Naive thymus-derived CD8-positive, alpha-beta T cell (primary cell): ENCODE measurements around the gene PKM. TPM values are rescaled to one million over a fixed set of nuclear protein-coding genes. Genes with fewer than 3 reads are reported as not detected.

Experiments used
- ATAC-seq, 2 donors: fragments of 150-1000 bp; cut with Tn5 transposase in 1 of 2; sonication (Bioruptor Pico), chemical (Tn5 transposase) in 1 of 2; 1 replicate in 1 of 2; 2 replicates in 1 of 2; pipeline ENCODE4 v1.10.0; 2021; ENCODE audit warnings: mild to moderate bottlenecking in 2 of 2, moderate library complexity in 2 of 2
- POLR2A ChIA-PET: fragments of 350-600 bp; sonication (Branson Sonifier 250); formaldehyde crosslinking; loops from one replicate; lab custom pipeline; 2021; ENCODE audit warnings: antibody characterized with exemption; lab: Charles Lee
- DNase-seq, 10 donors: peaks; one replicate each; pipeline versions ENCODE4 v3.0.0 to v3.0.0-alpha.2; 2020 to 2022
- H3K27ac Mint-ChIP-seq, 10 donors: one replicate each; pipeline ENCODE4 v1.8.0; 2020 to 2022; ENCODE audit warnings: mild to moderate bottlenecking in 10 of 10, mixed read lengths in 10 of 10, moderate library complexity in 4 of 10, inconsistent platforms in 1 of 10
- H3K27me3 Mint-ChIP-seq, 5 donors: one replicate each; pipeline ENCODE4 v1.8.0; 2021 to 2022; ENCODE audit warnings: mixed read lengths in 5 of 5
- H3K36me3 Mint-ChIP-seq, 3 donors: one replicate each; pipeline ENCODE4 v1.8.0; 2020 to 2022; ENCODE audit warnings: mixed read lengths in 3 of 3, mild to moderate bottlenecking in 2 of 3, inconsistent platforms in 1 of 3
- H3K4me1 Mint-ChIP-seq, 4 donors: one replicate each; pipeline ENCODE4 v1.8.0; 2021 to 2022; ENCODE audit warnings: mixed read lengths in 4 of 4
- H3K4me3 Mint-ChIP-seq, 10 donors: one replicate each; pipeline ENCODE4 v1.8.0; 2020 to 2022; ENCODE audit warnings: mild to moderate bottlenecking in 10 of 10, mixed read lengths in 10 of 10, moderate library complexity in 6 of 10, inconsistent platforms in 1 of 10
- H3K9me3 Mint-ChIP-seq, 9 donors: one replicate each; pipeline ENCODE4 v1.8.0; 2020 to 2022; ENCODE audit warnings: mixed read lengths in 9 of 9, mild to moderate bottlenecking in 3 of 9, inconsistent platforms in 1 of 9, moderate library complexity in 1 of 9
- polyA plus RNA-seq, 3 donors: library from polyadenylated mRNA; unstranded; fragments of 300-500 nt; fragmentation: Illumina TruSeq; gene quantifications; one replicate each; pipeline ENCODE4 v1.2.3, GENCODE V29; 2021
- total RNA-seq, 8 experiments: library from RNA in 2 of 8; stranded (reverse) in 2 of 8; gene quantifications; one replicate each; pipeline ENCODE4 v1.2.3 and lab custom pipeline; 2021 to 2026

The PKM gene
- total and polyA plus RNA-seq, 5 experiments from 2014 or later = 277 to 330 (median 305) TPM

- Mint-ChIP-seq H3K4me1 (peaks cover 22 to 55% (median 43%) of the 10 kb centered on the region in 4 donors), H3K36me3 (no peaks in the 10 kb centered on the region), H3K27me3 (no peaks in the 10 kb centered on the region), H3K4me3 (peak overlapping the region; percentile 94 to 99 (median 98)), H3K9me3 (no peaks in the 10 kb centered on the region), H3K27ac (peak overlapping the region; percentile 64 to 98 (median 94))
- peak; percentile 41 to 65 for ATAC-seq
- DNase-seq = peak; percentile 27 to 79 (median 56)
- POLR2A ChIA-PET = interaction anchor here (0.8 to 3.7 kb wide), 13 partner anchors 8 to 144 kb away, joined by 3 to 46 read pairs (median 5); partner anchors contain the start of genes HEXA, MYO9A, PARP6 and SENP8
Observed at GRCh38 chr15:72231833-72232478, 966 bp upstream of the PKM start.

- H3K36me3 Mint-ChIP-seq = peaks cover 0 to 2% (median 0%) of the 10 kb centered on the region in 3 donors
- H3K27me3 Mint-ChIP-seq = no peaks in the 10 kb centered on the region
- peak overlapping the region; percentile 86 to 99 (median 96) for H3K27ac Mint-ChIP-seq
- POLR2A ChIA-PET = interaction anchor here (0.5 to 3.7 kb wide), 15 partner anchors 9 to 243 kb away, joined by 3 to 46 read pairs (median 4); partner anchors contain the start of genes HEXA and PARP6
- H3K4me3 Mint-ChIP-seq = peak overlapping the region; percentile 94 to 99 (median 98)
- peaks cover 31 to 64% (median 54%) of the 10 kb centered on the region in 4 donors for H3K4me1 Mint-ChIP-seq
- H3K9me3 Mint-ChIP-seq = no peaks in the 10 kb centered on the region
- ATAC-seq (peak in 1 of 2 donors; percentile 0), DNase-seq (peak in 9 of 10 donors; percentile 32 to 79 (median 48))
Observed at GRCh38 chr15:72230197-72231065, 559 bp downstream of the PKM start.

- Mint-ChIP-seq H3K4me3 (peak overlapping the region; percentile 92 to 98 (median 96)), H3K27me3 (no peaks in the 10 kb centered on the region), H3K9me3 (no peaks in the 10 kb centered on the region), H3K27ac (peak overlapping the region in 9 of 10 donors; percentile 89 to 99 (median 97)), H3K4me1 (peaks cover 33 to 66% (median 57%) of the 10 kb centered on the region in 4 donors), H3K36me3 (peaks cover 0 to 5% (median 0%) of the 10 kb centered on the region in 3 donors)
- no peak for DNase-seq
- POLR2A ChIA-PET = interaction anchor here (0.5 to 3.7 kb wide), 8 partner anchors 9 to 146 kb away, joined by 4 to 46 read pairs (median 6); partner anchors contain the start of genes HEXA and PARP6
- no peak for ATAC-seq
Observed at GRCh38 chr15:72229947-72230196, 1.1 kb downstream of the PKM start.

GRCh38 chr15:72229076-72229946 is 1.7 kb downstream of the PKM start:
- POLR2A ChIA-PET = interaction anchor here (0.5 to 3.7 kb wide), 8 partner anchors 10 to 147 kb away, joined by 4 to 46 read pairs (median 6); partner anchors contain the start of genes HEXA and PARP6
- Mint-ChIP-seq H3K36me3 (peaks cover 0 to 6% (median 0%) of the 10 kb centered on the region in 3 donors), H3K9me3 (no peaks in the 10 kb centered on the region), H3K27me3 (no peaks in the 10 kb centered on the region), H3K27ac (peak overlapping the region; percentile 89 to 99 (median 97)), H3K4me3 (peak overlapping the region; percentile 92 to 98 (median 96)), H3K4me1 (peaks cover 33 to 70% (median 59%) of the 10 kb centered on the region in 4 donors)
- peak in 7 of 10 donors; percentile 10 to 44 (median 40) for DNase-seq
- peak in 1 of 2 donors; percentile 11 for ATAC-seq

- POLR2A ChIA-PET = interaction anchor here (0.6 to 2.1 kb wide), 6 partner anchors 27 to 556 kb away, joined by 3 to 11 read pairs (median 5); partner anchors contain the start of genes ADPGK, HEXA and PARP6
- Mint-ChIP-seq H3K27ac (peak overlapping the region; percentile 89 to 99 (median 97)), H3K27me3 (no peaks in the 10 kb centered on the region), H3K36me3 (peaks cover 0 to 21% (median 0%) of the 10 kb centered on the region in 3 donors), H3K4me3 (peak overlapping the region; percentile 92 to 98 (median 96)), H3K9me3 (no peaks in the 10 kb centered on the region), H3K4me1 (peaks cover 39 to 75% (median 72%) of the 10 kb centered on the region in 4 donors)
- ATAC-seq (no peak), DNase-seq (peak in 3 of 10 donors; percentile 7 to 12 (median 9))
Observed at GRCh38 chr15:72227720-72228119, 3.3 kb downstream of the PKM start.

GRCh38 chr15:72227192-72227586 is 3.8 kb downstream of the PKM start:
- Mint-ChIP-seq H3K4me1 (peaks cover 41 to 75% (median 72%) of the 10 kb centered on the region in 4 donors), H3K36me3 (peaks cover 0 to 26% (median 0%) of the 10 kb centered on the region in 3 donors), H3K27me3 (no peaks in the 10 kb centered on the region), H3K27ac (peak overlapping the region; percentile 84 to 99 (median 90)), H3K9me3 (no peaks in the 10 kb centered on the region), H3K4me3 (peak overlapping the region; percentile 25 to 95 (median 78))
- DNase-seq = no peak
- ATAC-seq = no peak
- POLR2A ChIA-PET = interaction anchor here (0.6 to 2.1 kb wide), 8 partner anchors 17 to 556 kb away, joined by 3 to 11 read pairs (median 5); partner anchors contain the start of genes ADPGK, CELF6, HEXA and PARP6

GRCh38 chr15:72223278-72223677 is 7.7 kb downstream of the PKM start:
- ATAC-seq (no peak), DNase-seq (no peak)
- POLR2A ChIA-PET = interaction anchor here (0.7 kb wide), 2 partner anchors 36 to 845 kb away, joined by 4 to 5 read pairs; no protein-coding TSS in a partner anchor
- Mint-ChIP-seq H3K36me3 (peaks cover 0 to 53% (median 3%) of the 10 kb centered on the region in 3 donors), H3K4me3 (peak overlapping the region in 1 of 10 donors; percentile 8), H3K27me3 (no peaks in the 10 kb centered on the region), H3K9me3 (no peaks in the 10 kb centered on the region), H3K4me1 (peaks cover 38 to 86% (median 79%) of the 10 kb centered on the region in 4 donors), H3K27ac (peak overlapping the region in 7 of 10 donors; percentile 7 to 92 (median 31))

GRCh38 chr15:72222393-72222792 is 8.6 kb downstream of the PKM start:
- Mint-ChIP-seq H3K27me3 (no peaks in the 10 kb centered on the region), H3K27ac (peak overlapping the region in 7 of 10 donors; percentile 34 to 92 (median 60)), H3K4me1 (peaks cover 38 to 77% (median 73%) of the 10 kb centered on the region in 4 donors), H3K9me3 (no peaks in the 10 kb centered on the region), H3K36me3 (peaks cover 0 to 62% (median 3%) of the 10 kb centered on the region in 3 donors), H3K4me3 (peak overlapping the region in 3 of 10 donors; percentile 10 to 12 (median 12))
- POLR2A ChIA-PET = interaction anchor here (0.7 to 0.8 kb wide), 3 partner anchors 10 to 1407 kb away, joined by 4 read pairs; no protein-coding TSS in a partner anchor
- ATAC-seq (no peak), DNase-seq (no peak)

GRCh38 chr15:72220687-72221086 is 10.3 kb downstream of the PKM start:
- ATAC-seq (no peak), DNase-seq (no peak)
- Mint-ChIP-seq H3K4me1 (peaks cover 28 to 64% (median 58%) of the 10 kb centered on the region in 4 donors), H3K27me3 (no peaks in the 10 kb centered on the region), H3K4me3 (no peak overlapping the region), H3K27ac (peak overlapping the region in 9 of 10 donors; percentile 28 to 76 (median 59)), H3K9me3 (no peaks in the 10 kb centered on the region), H3K36me3 (peaks cover 0 to 79% (median 5%) of the 10 kb centered on the region in 3 donors)
- POLR2A ChIA-PET = interaction anchor here (2.0 kb wide), 1 partner anchor 10 kb away, joined by 11 read pairs; the partner anchor contains the start of gene PKM

- Mint-ChIP-seq H3K27ac (peak overlapping the region in 7 of 10 donors; percentile 16 to 68 (median 53)), H3K4me1 (peaks cover 14 to 36% (median 29%) of the 10 kb centered on the region in 4 donors), H3K4me3 (no peak overlapping the region), H3K9me3 (no peaks in the 10 kb centered on the region), H3K27me3 (no peaks in the 10 kb centered on the region), H3K36me3 (peaks cover 4 to 85% (median 10%) of the 10 kb centered on the region in 3 donors)
- DNase-seq (no peak), ATAC-seq (no peak)
- POLR2A ChIA-PET = interaction anchor here (0.6 to 1.0 kb wide), 2 partner anchors 14 to 83 kb away, joined by 4 read pairs; partner anchors contain the start of gene PKM
Observed at GRCh38 chr15:72217216-72217615, 13.8 kb downstream of the PKM start.

- Mint-ChIP-seq H3K9me3 (no peaks in the 10 kb centered on the region), H3K27ac (peak overlapping the region in 2 of 10 donors; percentile 13 to 48), H3K4me1 (peaks cover 10 to 25% (median 19%) of the 10 kb centered on the region in 4 donors), H3K4me3 (no peak overlapping the region), H3K27me3 (no peaks in the 10 kb centered on the region), H3K36me3 (peaks cover 4 to 91% (median 14%) of the 10 kb centered on the region in 3 donors)
- ATAC-seq (no peak), DNase-seq (no peak)
- POLR2A ChIA-PET = no interaction called here
Observed at GRCh38 chr15:72216079-72216478, 14.9 kb downstream of the PKM start.
